Endodermal cell (in vitro differentiated cells): Measurements from ENCODE around the gene SVIL. TPM values are rescaled to one million over a fixed set of nuclear protein-coding genes. Genes with fewer than 3 reads are reported as not detected.
"Not testable (repeated sequence)": the region's sequence is repeated elsewhere in the genome, so short reads cannot be mapped to it uniquely, and the experiment has no call there.

Experiments
- DNase-seq: peaks from one replicate; pipeline ENCODE4 v3.0.0-alpha.2; 2017
- H3K27ac ChIP-seq: 2 replicates; pipeline ENCODE4 v1.5.1; 2013; ENCODE audit warnings: mild to moderate bottlenecking, low read depth, low read length, moderate library complexity
- H3K27me3 ChIP-seq: 2 replicates; pipeline ENCODE4 v1.6.1; 2013; ENCODE audit warnings: mild to moderate bottlenecking, low read length, moderate library complexity; ENCODE audit not compliant: insufficient read depth, control insufficient read depth, poor library complexity, severe bottlenecking
- H3K36me3 ChIP-seq: 2 replicates; pipeline ENCODE4 v1.7.0; 2013; ENCODE audit warnings: mild to moderate bottlenecking, low read length, moderate library complexity; ENCODE audit not compliant: control insufficient read depth, insufficient read depth
- H3K4me1 ChIP-seq: one replicate; pipeline ENCODE4 v1.7.0; 2013; ENCODE audit warnings: low read length; ENCODE audit not compliant: control insufficient read depth, insufficient read depth
- H3K4me3 ChIP-seq: 2 replicates; pipeline ENCODE4 v1.5.1; 2013; ENCODE audit warnings: mild to moderate bottlenecking, low read length, moderate library complexity
- H3K9ac ChIP-seq: 2 replicates; pipeline ENCODE4 v1.6.1; 2013; ENCODE audit warnings: mild to moderate bottlenecking, low read length, moderate library complexity; ENCODE audit not compliant: poor library complexity, severe bottlenecking; ENCODE audit errors: extremely low read depth
- H3K9me3 ChIP-seq: 2 replicates; pipeline ENCODE4 v1.6.1; 2013; ENCODE audit warnings: mild to moderate bottlenecking, low read length, moderate library complexity; ENCODE audit not compliant: control insufficient read depth
- H3K27ac Mint-ChIP-seq: 2 replicates; pipeline ENCODE4 v1.8.0; 2020; ENCODE audit warnings: mixed read lengths
- H3K27me3 Mint-ChIP-seq: 2 replicates; pipeline ENCODE4 v1.8.0; 2021; ENCODE audit warnings: mild to moderate bottlenecking, mixed read lengths; ENCODE audit not compliant: insufficient read depth
- H3K36me3 Mint-ChIP-seq: 2 replicates; pipeline ENCODE4 v1.8.0; 2020; ENCODE audit warnings: low read depth, mixed read lengths
- H3K4me1 Mint-ChIP-seq: 2 replicates; pipeline ENCODE4 v1.8.0; 2020; ENCODE audit warnings: mixed read lengths
- H3K4me3 Mint-ChIP-seq: 2 replicates; pipeline ENCODE4 v1.8.0; 2020; ENCODE audit warnings: mild to moderate bottlenecking, moderate library complexity, mixed read lengths
- H3K9me3 Mint-ChIP-seq: 2 replicates; pipeline ENCODE4 v1.8.0; 2020; ENCODE audit warnings: mild to moderate bottlenecking, mixed read lengths
- WGBS, 2 experiments: methylation state at CpG; one replicate each; pipeline versions ENCODE4 v1.1.5 to v1.1.7; 2013; ENCODE audit warnings: missing lambda C conversion rate in 2 of 2, mixed read lengths in 1 of 2; ENCODE audit not compliant: insufficient coverage in 1 of 2, insufficient read length in 1 of 2; 5-methylcytosine and 5-hydroxymethylcytosine counted together
- total RNA-seq, 2 donors: library from RNA; stranded (reverse); fragmentation: NEBNext Ultra II Directional in 1 of 2; extraction: Animal tissue kit (Norgen Biotek cat#: 25700) in 1 of 2; gene quantifications; 2 replicates in 1 of 2; 3 replicates in 1 of 2; pipeline ENCODE4 v1.2.1, GENCODE V29; 2021
- TF ChIP-seq, protein P1 (sequence below): fragments of 200-600 bp; sonication (generic); conservative IDR thresholded peaks from 2 replicates; pipeline ENCODE4 v1.5.0; 2021; ENCODE audit warnings: antibody characterized with exemption, mild to moderate bottlenecking

SVIL gene
- total RNA-seq, 2 donors from 2014 or later, result 25.2 to 32.9 TPM

DNA sequence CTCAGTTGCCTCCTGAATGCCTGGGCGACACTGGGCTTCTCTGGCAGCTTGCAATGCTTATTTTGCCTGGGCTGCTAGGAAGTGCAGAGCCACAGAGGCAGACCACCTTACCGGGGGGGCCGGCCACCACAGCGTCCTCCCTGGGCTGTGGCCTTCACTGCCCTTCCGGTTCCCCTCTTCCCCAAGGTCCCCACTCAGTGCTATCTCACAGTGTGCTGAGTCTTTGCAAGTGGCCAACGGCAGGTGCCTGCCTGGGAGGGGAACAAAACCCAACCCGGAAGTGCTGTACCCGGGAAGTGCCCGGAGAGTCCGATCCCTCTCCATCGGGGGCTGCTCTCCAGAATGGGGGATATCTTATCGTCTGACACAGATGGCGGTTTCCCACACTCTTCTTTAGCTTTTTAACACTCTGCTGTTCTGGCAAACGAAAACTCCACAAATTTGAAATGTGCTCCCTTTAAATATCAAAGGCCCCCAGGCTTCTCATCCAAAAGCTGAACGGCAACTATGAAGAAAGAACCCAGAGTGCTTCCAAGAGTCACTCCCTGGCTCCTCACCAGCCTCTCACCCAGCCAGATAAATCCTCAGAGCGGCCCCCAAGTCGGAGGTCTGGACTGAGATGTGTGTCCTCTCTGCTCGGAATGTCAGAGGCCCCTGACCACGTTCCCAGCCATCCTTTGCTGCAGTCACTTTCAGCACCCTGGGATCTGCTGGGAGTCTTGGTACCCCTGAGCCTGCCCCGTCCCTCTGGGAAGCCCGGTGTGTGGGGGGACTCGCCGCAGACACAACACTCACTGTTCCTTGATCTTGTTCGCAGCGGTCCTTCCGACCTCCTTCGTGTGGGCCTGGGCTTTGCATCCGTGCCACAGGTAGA is 165.1 kb downstream of the SVIL start:
- no peaks in the 10 kb centered on the region for H3K27me3 Mint-ChIP-seq
- no peak overlapping the region for H3K27ac Mint-ChIP-seq

DNA sequence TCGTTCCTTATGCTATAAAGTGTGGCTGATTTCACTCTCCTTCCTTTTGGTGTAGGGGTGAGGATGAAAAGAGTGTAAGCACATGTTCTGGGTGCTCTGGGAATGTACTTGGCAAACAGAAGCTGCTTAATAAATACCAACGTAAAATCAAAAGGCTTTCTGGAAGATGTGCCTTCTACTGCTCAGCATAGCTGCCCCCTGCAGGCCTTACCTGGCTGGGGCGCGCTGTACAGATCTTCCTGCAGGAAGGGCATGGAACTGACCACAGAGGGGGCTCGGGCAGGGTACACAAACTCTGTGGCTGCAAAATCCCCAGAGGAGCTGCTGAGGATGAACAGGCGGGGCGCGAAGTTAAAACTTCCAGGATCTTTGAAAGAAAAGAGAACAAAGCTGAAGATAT is 169.4 kb downstream of the SVIL start:
- H3K27ac Mint-ChIP-seq, result no peak overlapping the region
- no peaks in the 10 kb centered on the region for H3K4me1 ChIP-seq
- peaks cover 13% of the 10 kb centered on the region for H3K9me3 Mint-ChIP-seq
- H3K9me3 ChIP-seq, result peaks cover 10% of the 10 kb centered on the region
- H3K27me3 ChIP-seq, result no peaks in the 10 kb centered on the region
- H3K4me3 ChIP-seq, result no peak overlapping the region
- no peaks in the 10 kb centered on the region for H3K27me3 Mint-ChIP-seq
- H3K27ac ChIP-seq, result no peak overlapping the region
- TF ChIP-seq, protein P1, sequence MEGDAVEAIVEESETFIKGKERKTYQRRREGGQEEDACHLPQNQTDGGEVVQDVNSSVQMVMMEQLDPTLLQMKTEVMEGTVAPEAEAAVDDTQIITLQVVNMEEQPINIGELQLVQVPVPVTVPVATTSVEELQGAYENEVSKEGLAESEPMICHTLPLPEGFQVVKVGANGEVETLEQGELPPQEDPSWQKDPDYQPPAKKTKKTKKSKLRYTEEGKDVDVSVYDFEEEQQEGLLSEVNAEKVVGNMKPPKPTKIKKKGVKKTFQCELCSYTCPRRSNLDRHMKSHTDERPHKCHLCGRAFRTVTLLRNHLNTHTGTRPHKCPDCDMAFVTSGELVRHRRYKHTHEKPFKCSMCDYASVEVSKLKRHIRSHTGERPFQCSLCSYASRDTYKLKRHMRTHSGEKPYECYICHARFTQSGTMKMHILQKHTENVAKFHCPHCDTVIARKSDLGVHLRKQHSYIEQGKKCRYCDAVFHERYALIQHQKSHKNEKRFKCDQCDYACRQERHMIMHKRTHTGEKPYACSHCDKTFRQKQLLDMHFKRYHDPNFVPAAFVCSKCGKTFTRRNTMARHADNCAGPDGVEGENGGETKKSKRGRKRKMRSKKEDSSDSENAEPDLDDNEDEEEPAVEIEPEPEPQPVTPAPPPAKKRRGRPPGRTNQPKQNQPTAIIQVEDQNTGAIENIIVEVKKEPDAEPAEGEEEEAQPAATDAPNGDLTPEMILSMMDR, result peak; percentile 72
- H3K9ac ChIP-seq, result no peak overlapping the region
- DNase-seq, result peak; percentile 70
- H3K4me1 Mint-ChIP-seq, result peaks cover under 1% of the 10 kb centered on the region
- peaks cover 66% of the 10 kb centered on the region for H3K36me3 ChIP-seq
- H3K4me3 Mint-ChIP-seq, result no peak overlapping the region
- 92 to 96% methylated on average over 8 of the region's 8 CpGs for WGBS, 2 experiments
- H3K36me3 Mint-ChIP-seq, result peaks cover 69% of the 10 kb centered on the region

More for the DNA sequence above, 165.1 kb downstream of the SVIL start:
- H3K9me3 Mint-ChIP-seq, result no peaks in the 10 kb centered on the region
- no peak overlapping the region for H3K4me3 Mint-ChIP-seq
- Histone ChIP-seq H3K9me3 (no peaks in the 10 kb centered on the region), H3K27ac (no peak overlapping the region), H3K4me1 (peaks cover 2% of the 10 kb centered on the region), H3K4me3 (no peak overlapping the region), H3K9ac (no peak overlapping the region), H3K27me3 (no peaks in the 10 kb centered on the region), H3K36me3 (peaks cover 54% of the 10 kb centered on the region)
- DNase-seq, result no peak
- peaks cover 17% of the 10 kb centered on the region for H3K4me1 Mint-ChIP-seq
- WGBS, 2 experiments, result 92 to 95% methylated on average over 22 to 28 of the region's 28 CpGs
- H3K36me3 Mint-ChIP-seq, result peaks cover 58% of the 10 kb centered on the region
- TF ChIP-seq, protein P1, result no peak

DNA sequence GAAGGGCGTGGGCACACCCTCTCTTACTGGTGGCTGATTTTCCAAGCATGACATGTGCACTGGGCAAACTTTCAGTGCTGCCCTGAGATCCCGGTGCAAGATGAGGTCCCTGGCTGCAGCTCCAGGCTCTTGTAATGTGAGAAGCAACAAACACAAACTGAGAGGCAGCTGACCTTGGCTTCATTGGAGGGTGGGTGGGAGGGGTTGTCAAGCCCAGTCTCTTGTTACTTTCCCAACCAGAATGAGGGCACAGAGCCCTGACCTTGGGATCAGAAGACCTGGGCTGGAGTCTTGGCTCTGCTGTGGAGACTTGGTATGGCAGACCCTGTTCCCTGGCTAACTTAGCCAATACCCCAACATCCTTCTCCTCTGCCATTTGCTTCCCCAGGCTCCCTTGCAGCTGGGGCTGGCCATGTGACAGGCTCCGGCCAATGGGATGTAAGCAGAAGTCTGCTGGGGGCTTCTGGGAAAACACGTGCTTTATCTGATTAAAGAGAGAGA is 170.1 kb downstream of the SVIL start:
- Histone ChIP-seq H3K9me3 (peaks cover 17% of the 10 kb centered on the region), H3K36me3 (peaks cover 70% of the 10 kb centered on the region)
- H3K9ac ChIP-seq, H3K27ac Mint-ChIP-seq, H3K4me1 ChIP-seq, H3K4me3 Mint-ChIP-seq, H3K27ac ChIP-seq, DNase-seq, H3K4me1 Mint-ChIP-seq, H3K27me3 Mint-ChIP-seq, H3K4me3 ChIP-seq, H3K27me3 ChIP-seq: not testable (repeated sequence)
- Mint-ChIP-seq H3K9me3 (peaks cover 19% of the 10 kb centered on the region), H3K36me3 (peaks cover 72% of the 10 kb centered on the region)
- 72 to 100% methylated on average over 1 to 4 of the region's 4 CpGs for WGBS, 2 experiments
